A673 (cell line): ENCODE results near the gene DAPK3.

ENCODE experiments used
- EZH2 ChIP-seq: fragments of 200-600 bp; sonication (generic); IDR thresholded peaks from 2 replicates; pipeline ENCODE4 v1.6.1; 2017; ENCODE audit warnings: borderline replicate concordance, low read depth, mild to moderate bottlenecking, mixed read lengths, antibody characterized with exemption, low read length; ENCODE audit not compliant: poor library complexity, severe bottlenecking
- TF ChIP-seq, protein P1 (sequence below): fragments of 300-800, 200-600 bp; sonication (generic); conservative IDR thresholded peaks from 2 replicates; pipeline ENCODE4 v1.5.1; 2017; ENCODE audit warnings: low read depth, mild to moderate bottlenecking, antibody characterized with exemption, low read length, moderate library complexity, mixed read lengths

GRCh38 chr19:3985643-3986259 is 14.9 kb upstream of the DAPK3 start:
- TF ChIP-seq, protein P1, sequence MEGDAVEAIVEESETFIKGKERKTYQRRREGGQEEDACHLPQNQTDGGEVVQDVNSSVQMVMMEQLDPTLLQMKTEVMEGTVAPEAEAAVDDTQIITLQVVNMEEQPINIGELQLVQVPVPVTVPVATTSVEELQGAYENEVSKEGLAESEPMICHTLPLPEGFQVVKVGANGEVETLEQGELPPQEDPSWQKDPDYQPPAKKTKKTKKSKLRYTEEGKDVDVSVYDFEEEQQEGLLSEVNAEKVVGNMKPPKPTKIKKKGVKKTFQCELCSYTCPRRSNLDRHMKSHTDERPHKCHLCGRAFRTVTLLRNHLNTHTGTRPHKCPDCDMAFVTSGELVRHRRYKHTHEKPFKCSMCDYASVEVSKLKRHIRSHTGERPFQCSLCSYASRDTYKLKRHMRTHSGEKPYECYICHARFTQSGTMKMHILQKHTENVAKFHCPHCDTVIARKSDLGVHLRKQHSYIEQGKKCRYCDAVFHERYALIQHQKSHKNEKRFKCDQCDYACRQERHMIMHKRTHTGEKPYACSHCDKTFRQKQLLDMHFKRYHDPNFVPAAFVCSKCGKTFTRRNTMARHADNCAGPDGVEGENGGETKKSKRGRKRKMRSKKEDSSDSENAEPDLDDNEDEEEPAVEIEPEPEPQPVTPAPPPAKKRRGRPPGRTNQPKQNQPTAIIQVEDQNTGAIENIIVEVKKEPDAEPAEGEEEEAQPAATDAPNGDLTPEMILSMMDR, result no peak
- TF ChIP-seq EZH2, result no peak
